GM20000 (cell line): ENCODE data around the gene EI24.

Experiments used
- DNase-seq: peaks from one replicate; pipeline ENCODE4 v3.0.0; 2012; ENCODE audit warnings: low spot score
- TF ChIP-seq, protein P1 (sequence below): IDR thresholded peaks from 2 replicates; pipeline ENCODE4 v1.5.1; 2012; ENCODE audit warnings: mild to moderate bottlenecking, control low read depth; ENCODE audit errors: extremely low read depth, missing control alignments

EI24 gene

GRCh38 chr11:125618383-125618782, 49.1 kb downstream of the EI24 start:
- DNase-seq: no peak
- TF ChIP-seq, protein P1, sequence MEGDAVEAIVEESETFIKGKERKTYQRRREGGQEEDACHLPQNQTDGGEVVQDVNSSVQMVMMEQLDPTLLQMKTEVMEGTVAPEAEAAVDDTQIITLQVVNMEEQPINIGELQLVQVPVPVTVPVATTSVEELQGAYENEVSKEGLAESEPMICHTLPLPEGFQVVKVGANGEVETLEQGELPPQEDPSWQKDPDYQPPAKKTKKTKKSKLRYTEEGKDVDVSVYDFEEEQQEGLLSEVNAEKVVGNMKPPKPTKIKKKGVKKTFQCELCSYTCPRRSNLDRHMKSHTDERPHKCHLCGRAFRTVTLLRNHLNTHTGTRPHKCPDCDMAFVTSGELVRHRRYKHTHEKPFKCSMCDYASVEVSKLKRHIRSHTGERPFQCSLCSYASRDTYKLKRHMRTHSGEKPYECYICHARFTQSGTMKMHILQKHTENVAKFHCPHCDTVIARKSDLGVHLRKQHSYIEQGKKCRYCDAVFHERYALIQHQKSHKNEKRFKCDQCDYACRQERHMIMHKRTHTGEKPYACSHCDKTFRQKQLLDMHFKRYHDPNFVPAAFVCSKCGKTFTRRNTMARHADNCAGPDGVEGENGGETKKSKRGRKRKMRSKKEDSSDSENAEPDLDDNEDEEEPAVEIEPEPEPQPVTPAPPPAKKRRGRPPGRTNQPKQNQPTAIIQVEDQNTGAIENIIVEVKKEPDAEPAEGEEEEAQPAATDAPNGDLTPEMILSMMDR: no peak

DNA sequence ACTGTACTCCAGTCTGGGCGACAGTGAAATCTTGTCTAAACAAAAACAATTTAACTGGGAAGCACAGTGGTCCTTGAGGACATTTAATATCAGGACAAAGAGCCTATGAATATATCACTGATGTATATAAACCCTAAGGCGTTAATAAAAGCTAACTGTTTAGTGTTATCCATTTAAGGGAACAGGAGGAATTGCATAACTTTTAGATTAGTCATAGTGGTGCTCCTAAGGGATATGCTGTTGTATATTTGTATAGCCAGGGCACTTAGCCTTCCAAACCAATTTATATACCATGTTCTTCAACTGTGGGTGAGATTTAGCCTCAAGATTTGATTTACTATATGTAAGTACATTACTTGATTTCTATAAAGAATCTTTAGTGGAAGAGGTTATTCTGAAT, 52.7 kb downstream of the EI24 start:
- TF ChIP-seq, protein P1: no peak

GRCh38 chr11:125623064-125623463, 53.8 kb downstream of the EI24 start:
- TF ChIP-seq, protein P1: no peak
- no peak for DNase-seq

More for the DNA sequence above, 52.7 kb downstream of the EI24 start:
- no peak for DNase-seq

DNA sequence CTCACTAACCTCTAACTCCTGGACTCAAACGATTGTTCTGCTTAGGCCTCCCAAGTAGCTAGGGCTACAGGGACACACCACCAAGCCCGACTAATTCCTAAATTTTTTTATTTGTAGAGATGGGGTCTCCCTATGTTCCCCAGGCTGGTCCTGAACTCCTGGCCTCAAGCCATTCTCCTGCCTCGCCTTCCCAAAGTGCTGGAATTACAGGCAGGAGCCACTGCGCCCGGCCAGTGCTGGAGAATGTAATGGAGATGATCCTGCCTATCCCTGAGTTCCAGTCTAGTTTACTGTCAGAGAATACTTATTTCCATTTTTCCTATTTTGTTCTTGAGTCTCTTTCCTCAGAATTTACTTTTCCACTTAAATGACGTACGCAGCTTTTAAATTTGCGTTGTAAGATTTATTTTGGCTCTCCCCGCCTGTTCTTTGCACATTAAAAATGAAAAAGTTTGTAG, 55.5 kb downstream of the EI24 start, which contains the start of gene CHEK1:
Gene CHEK1 (plus strand): TSS at position 408 of the 458 bp plus-strand sequence. CDS start 1,606 bp downstream, outside the sequence.
- TF ChIP-seq, protein P1: no peak
- no peak for DNase-seq

- TF ChIP-seq, protein P1: no peak
- DNase-seq: no peak
Measured at GRCh38 chr11:125625225-125625629, 56.0 kb downstream of the EI24 start.

GRCh38 chr11:125625630-125626287, 56.5 kb downstream of the EI24 start:
- TF ChIP-seq, protein P1: no peak
- peak; percentile 83 for DNase-seq

- DNase-seq: peak; percentile 58
- TF ChIP-seq, protein P1: peak; percentile 24
Measured at GRCh38 chr11:125626288-125626950, 57.1 kb downstream of the EI24 start.
